ENCODE measurements around the gene BPTF.
A peak's percentile ranks its signal among the peaks of the same experiment; 100 is the strongest.
"Not testable (repeated sequence)": the region's sequence is repeated elsewhere in the genome, so short reads cannot be mapped to it uniquely, and the experiment has no call there.

The BPTF gene

GRCh38 chr17:67884741-67885140 is 59.4 kb downstream of the BPTF start:
- DNase-seq = no peak

GRCh38 chr17:67891481-67892119 is 66.3 kb downstream of the BPTF start:
- no peak for DNase-seq

- no peak for DNase-seq
These were observed 77.4 kb downstream of the BPTF start for GRCh38 chr17:67902511-67903231.

GRCh38 chr17:67905298-67905697 is 80.0 kb downstream of the BPTF start:
- not testable (repeated sequence) for DNase-seq

GRCh38 chr17:67910117-67910803 is 85.0 kb downstream of the BPTF start:
- DNase-seq = not testable (repeated sequence)

GRCh38 chr17:67911059-67911782 is 85.9 kb downstream of the BPTF start:
- DNase-seq = no peak

GRCh38 chr17:67912088-67912487 is 86.8 kb downstream of the BPTF start:
- DNase-seq = no peak

- no peak for DNase-seq
These were observed 87.4 kb downstream of the BPTF start for GRCh38 chr17:67912656-67913055.

GRCh38 chr17:67920212-67920611 is 94.9 kb downstream of the BPTF start:
- DNase-seq = no peak

- no peak for DNase-seq
These were observed 97.2 kb downstream of the BPTF start for GRCh38 chr17:67922503-67922902.

- DNase-seq = not testable (repeated sequence)
These were observed 103.5 kb downstream of the BPTF start for GRCh38 chr17:67928842-67929241.

- DNase-seq = no peak
These were observed 105.9 kb downstream of the BPTF start for GRCh38 chr17:67931227-67931626.

GRCh38 chr17:67942810-67943209 is 117.5 kb downstream of the BPTF start:
- no peak for DNase-seq

- no peak for DNase-seq
These were observed 118.7 kb downstream of the BPTF start for GRCh38 chr17:67944035-67944434.

GRCh38 chr17:67946513-67946912 is 121.2 kb downstream of the BPTF start:
- DNase-seq = no peak

- no peak for DNase-seq
These were observed 122.1 kb downstream of the BPTF start for GRCh38 chr17:67947325-67947813.

GRCh38 chr17:67950945-67951344 is 125.6 kb downstream of the BPTF start:
- DNase-seq = no peak

GRCh38 chr17:67959510-67959909 is 134.2 kb downstream of the BPTF start:
- DNase-seq = no peak

GRCh38 chr17:67960276-67960675 is 135.0 kb downstream of the BPTF start:
- not testable (repeated sequence) for DNase-seq

- DNase-seq = not testable (repeated sequence)
These were observed 136.9 kb downstream of the BPTF start for GRCh38 chr17:67962156-67962555.

- DNase-seq = peak; percentile 48
These were observed 137.9 kb downstream of the BPTF start for GRCh38 chr17:67963145-67963572.

GRCh38 chr17:67970783-67971182 is 145.5 kb downstream of the BPTF start:
- no peak for DNase-seq

- no peak for DNase-seq
These were observed 148.9 kb downstream of the BPTF start for GRCh38 chr17:67974185-67974584.

Data from NCI-H2107 (cell line).